Activated T-helper 1 cell treated with anti-CD3 and anti-CD28 coated beads, Interleukin-12 subunit alpha, Interleukin-12 subunit beta, Interleukin-2, Interleukin-4 antibody, amounts not matched to agents 30 ng/mL and 10 ng/mL and 1 ng/mL, durations not matched to agents 14 hours and 24 hours and 36 hours (primary cell): ENCODE results near the gene RPL26. TPM values are rescaled to one million over a fixed set of nuclear protein-coding genes. Genes with fewer than 3 reads are reported as not detected.
A peak's percentile ranks its signal among the peaks of the same experiment; 100 is the strongest.
"Not testable (repeated sequence)": the region's sequence is repeated elsewhere in the genome, so short reads cannot be mapped to it uniquely, and the experiment has no call there.

Experiments
- DNase-seq: peaks from one replicate; pipeline ENCODE4 v3.0.0; 2021; ENCODE audit warnings: low spot score
- H3K27ac Mint-ChIP-seq: one replicate; pipeline ENCODE4 v1.8.0; 2021; ENCODE audit warnings: mild to moderate bottlenecking, mixed read lengths
- H3K27me3 Mint-ChIP-seq: one replicate; pipeline ENCODE4 v1.8.0; 2022; ENCODE audit warnings: mild to moderate bottlenecking, moderate library complexity, mixed read lengths; ENCODE audit not compliant: insufficient read depth
- H3K36me3 Mint-ChIP-seq: one replicate; pipeline ENCODE4 v1.8.0; 2021; ENCODE audit warnings: low read depth, mixed read lengths
- H3K4me1 Mint-ChIP-seq: one replicate; pipeline ENCODE4 v1.8.0; 2021; ENCODE audit warnings: low read depth, mixed read lengths
- H3K4me3 Mint-ChIP-seq: one replicate; pipeline ENCODE4 v1.8.0; 2021; ENCODE audit warnings: mild to moderate bottlenecking, moderate library complexity, mixed read lengths
- H3K9me3 Mint-ChIP-seq: one replicate; pipeline ENCODE4 v1.8.0; 2021; ENCODE audit warnings: mixed read lengths
- intact Hi-C: fragments of 100-400 bp; cut with micrococcal nuclease; formaldehyde crosslinking; loops from one replicate; pipeline ENCODE4 v1.15.1; 2024
- total RNA-seq: library from RNA; stranded (reverse); gene quantifications from 2 replicates; pipeline ENCODE4 v1.2.3, GENCODE V29; 2022

Gene RPL26
- total RNA-seq, 1 donor from 2014 or later = 2,163 TPM

DNA sequence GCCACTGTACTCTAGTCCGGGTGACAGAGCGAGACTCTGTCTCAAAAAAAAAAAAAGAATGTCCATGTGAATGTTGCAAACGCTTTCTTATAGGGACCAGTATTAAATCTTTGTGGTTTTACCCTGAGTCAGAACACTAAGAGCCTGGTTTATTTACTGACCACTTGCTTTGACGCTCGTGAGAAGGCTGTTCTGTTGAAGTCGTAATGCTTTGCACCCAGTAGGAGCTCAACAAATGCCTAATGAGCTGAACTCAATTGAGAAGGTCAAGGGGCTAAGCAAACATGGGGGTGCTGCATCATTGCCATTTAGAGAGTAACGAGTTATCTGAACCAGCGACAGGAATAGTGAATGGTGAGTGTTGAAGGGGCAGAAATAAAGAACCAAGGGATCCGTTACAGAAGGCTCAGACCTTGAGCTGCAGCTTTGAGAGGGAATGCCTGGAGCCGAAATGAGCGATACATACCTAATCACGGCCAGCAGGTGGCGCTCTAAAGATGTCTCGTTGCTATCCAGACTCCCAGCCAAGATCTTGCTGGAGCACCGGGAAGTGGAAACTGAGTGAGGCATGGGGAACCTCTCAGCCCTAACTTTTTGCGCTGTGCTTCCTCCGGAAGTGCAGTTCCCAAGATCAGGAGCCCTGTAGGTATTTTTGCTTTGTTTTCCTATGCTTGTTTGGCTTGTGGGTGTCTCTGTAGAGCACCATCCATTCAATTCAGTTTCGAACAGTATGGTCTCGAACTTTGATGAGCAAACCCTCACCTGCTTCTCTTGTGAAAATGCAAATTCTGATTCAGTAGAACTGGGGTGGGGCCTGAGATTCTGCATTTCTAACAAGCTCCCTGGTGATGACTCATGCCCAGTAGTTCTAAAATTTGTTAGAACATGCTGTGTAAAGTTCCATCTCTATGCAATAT lies 27.2 kb upstream of the RPL26 start:
- peak; percentile 63 for DNase-seq
- H3K27ac Mint-ChIP-seq = no peak overlapping the region
- intact Hi-C loops = loop anchor here (1.0 kb wide), 3 partner anchors 335 to 588 kb away; no protein-coding TSS in a partner anchor

DNA sequence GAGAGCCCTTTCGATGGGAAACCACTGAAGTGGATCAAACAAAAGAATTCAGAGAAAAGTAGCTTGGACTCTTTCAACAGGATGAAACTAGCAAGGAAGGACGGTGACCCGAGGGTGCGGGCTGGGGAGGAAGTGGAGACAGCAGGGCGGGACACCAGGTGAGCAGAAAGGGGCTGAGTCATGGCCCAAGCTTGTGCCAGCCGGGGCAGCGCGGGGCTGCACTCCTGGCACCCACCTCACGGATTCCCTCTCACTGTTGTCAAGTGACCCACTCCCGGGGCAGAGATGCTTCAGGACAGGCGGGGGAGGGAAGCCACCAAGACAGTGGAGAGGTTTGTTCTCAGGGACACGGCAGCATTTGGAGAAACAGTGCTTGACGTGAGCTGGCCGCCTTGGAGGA lies 25.4 kb upstream of the RPL26 start:
- intact Hi-C loops = no loop called here

More for the DNA sequence above, 27.2 kb upstream of the RPL26 start:
- Mint-ChIP-seq H3K4me1 (peaks cover 22% of the 10 kb centered on the region), H3K36me3 (no peaks in the 10 kb centered on the region), H3K4me3 (no peak overlapping the region), H3K9me3 (no peaks in the 10 kb centered on the region), H3K27me3 (peaks cover 26% of the 10 kb centered on the region)

DNA sequence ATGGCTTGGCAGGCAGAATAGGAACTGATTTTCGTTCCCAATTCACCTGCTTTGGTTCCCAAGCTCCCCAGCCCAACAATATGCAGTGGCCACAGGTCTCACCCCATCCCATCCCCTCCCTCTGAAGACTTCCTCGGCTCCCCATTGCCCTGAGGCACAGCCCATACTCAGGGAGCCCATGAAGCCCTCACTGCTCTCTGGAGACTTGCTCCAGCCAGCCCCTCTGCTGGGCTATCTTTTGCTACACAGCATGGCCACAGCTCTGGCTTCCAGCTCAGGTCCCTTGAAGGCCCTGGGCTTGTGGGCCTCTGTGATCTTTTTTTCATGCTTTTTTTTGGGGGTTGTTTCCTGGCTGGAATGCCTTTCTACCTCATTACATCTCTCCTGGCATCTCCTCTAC lies 23.2 kb upstream of the RPL26 start:
- intact Hi-C loops = no loop called here
- no peaks in the 10 kb centered on the region for H3K36me3 Mint-ChIP-seq
- DNase-seq = no peak
- H3K27ac Mint-ChIP-seq = no peak overlapping the region
- peaks cover 11% of the 10 kb centered on the region for H3K4me1 Mint-ChIP-seq
- no peak overlapping the region for H3K4me3 Mint-ChIP-seq
- peaks cover 10% of the 10 kb centered on the region for H3K27me3 Mint-ChIP-seq
- no peaks in the 10 kb centered on the region for H3K9me3 Mint-ChIP-seq

More for the DNA sequence above, 25.4 kb upstream of the RPL26 start:
- Mint-ChIP-seq H3K4me3 (no peak overlapping the region), H3K27ac (no peak overlapping the region), H3K4me1 (peaks cover 18% of the 10 kb centered on the region), H3K36me3 (no peaks in the 10 kb centered on the region), H3K9me3 (no peaks in the 10 kb centered on the region), H3K27me3 (peaks cover 24% of the 10 kb centered on the region)
- DNase-seq = no peak

DNA sequence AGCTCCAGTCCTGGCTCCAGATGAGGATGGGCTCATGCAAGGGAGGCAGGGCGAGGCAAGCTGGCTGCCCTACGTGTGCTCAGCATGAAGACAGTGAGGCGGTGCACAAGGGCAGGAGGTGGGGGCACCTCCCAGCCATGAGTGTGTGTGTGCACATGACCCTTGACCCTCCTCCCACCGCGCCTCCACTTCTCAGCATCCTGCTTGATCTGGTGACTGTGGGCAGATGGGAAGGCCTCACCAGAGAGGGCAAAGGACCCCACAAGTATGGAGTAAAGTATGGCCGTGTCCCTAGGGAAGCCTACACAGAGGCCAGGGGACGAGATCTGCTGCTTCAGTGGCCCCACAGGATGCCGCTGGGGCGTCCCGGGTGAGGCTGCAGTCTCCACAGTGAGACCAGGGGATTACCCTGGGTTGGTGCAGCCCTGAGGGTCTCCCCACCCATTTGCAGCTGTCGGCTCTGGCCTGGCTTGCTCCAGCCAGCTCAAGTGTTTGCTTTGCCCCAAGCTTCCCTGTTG lies 22.6 kb upstream of the RPL26 start:
- Mint-ChIP-seq H3K4me3 (no peak overlapping the region), H3K9me3 (no peaks in the 10 kb centered on the region), H3K27ac (no peak overlapping the region), H3K36me3 (no peaks in the 10 kb centered on the region), H3K27me3 (peaks cover 13% of the 10 kb centered on the region), H3K4me1 (peaks cover 7% of the 10 kb centered on the region)
- intact Hi-C loops = no loop called here
- DNase-seq = no peak

DNA sequence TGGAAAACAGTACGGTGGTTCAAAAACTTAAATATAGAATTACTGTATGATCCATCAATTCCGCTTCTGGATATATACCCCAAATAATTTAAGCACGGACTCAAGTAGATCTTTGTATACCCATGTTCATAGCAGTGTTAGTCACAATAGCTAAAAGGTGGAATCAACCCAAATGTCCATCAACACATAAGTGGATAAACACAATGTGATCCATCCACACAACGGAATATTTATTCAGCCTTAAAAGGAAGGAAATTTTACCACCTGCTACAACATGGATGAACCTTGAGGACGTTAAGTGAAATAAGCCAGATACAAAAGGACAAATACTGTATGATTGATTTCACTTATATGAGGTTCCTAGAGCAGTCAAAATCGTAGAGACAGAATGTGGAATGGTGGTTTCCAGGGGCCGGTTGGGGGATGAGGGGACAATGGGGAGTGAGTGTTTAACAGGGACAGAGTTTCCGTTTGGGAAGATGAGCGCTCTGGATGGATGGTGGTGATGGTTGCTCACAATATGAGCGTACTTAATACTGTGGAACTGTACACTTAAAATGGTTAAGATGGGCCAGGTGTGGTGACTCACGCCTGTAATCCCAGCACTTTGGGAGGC lies 20.0 kb upstream of the RPL26 start:
- H3K4me1 Mint-ChIP-seq = no peaks in the 10 kb centered on the region
- DNase-seq = no peak
- H3K27ac Mint-ChIP-seq = no peak overlapping the region
- no peaks in the 10 kb centered on the region for H3K36me3 Mint-ChIP-seq
- H3K27me3 Mint-ChIP-seq = peaks cover 11% of the 10 kb centered on the region
- intact Hi-C loops = no loop called here
- H3K4me3 Mint-ChIP-seq = no peak overlapping the region
- H3K9me3 Mint-ChIP-seq = no peaks in the 10 kb centered on the region

DNA sequence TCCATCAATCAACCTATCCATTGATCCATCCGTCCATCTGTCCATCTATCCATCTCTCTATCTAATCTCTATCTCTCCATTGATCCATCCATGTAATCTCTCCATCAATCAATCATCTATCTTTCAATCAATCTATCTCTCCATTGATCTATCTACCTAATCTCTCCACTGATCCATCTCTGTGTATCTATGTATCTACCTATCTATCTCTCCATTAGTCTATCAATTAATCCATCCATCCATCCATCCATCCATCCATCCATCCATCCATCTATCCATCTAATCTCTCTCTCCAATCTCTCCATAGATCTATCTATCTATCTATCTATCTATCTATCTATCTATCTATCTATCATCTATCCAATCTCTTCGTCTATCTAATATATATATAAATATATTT lies 18.1 kb upstream of the RPL26 start:
- intact Hi-C loops = no loop called here
- peaks cover 18% of the 10 kb centered on the region for H3K27me3 Mint-ChIP-seq
- no peak overlapping the region for H3K4me3 Mint-ChIP-seq
- no peak for DNase-seq
- H3K36me3 Mint-ChIP-seq = no peaks in the 10 kb centered on the region
- no peaks in the 10 kb centered on the region for H3K9me3 Mint-ChIP-seq
- H3K27ac Mint-ChIP-seq = no peak overlapping the region
- no peaks in the 10 kb centered on the region for H3K4me1 Mint-ChIP-seq

DNA sequence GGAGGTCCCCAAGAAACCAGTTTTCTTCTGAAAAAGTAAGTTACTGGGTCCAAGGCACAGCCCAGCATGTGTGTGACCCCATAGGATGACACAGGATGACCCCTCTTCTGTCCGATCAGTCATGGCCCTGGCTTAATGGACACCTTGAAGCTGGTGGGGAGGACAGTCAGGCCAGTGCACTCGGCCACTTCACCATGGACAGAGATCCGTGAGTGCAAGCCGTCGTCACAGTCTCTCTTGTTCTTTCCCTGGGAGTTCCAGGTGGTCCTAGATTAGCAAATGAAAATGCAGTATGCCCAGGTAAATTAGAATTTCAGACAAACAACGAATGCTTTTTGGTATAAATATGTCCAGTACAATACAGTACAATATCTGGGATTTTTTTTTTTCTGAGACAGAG lies 16.0 kb upstream of the RPL26 start:
- H3K27ac Mint-ChIP-seq = no peak overlapping the region
- H3K9me3 Mint-ChIP-seq = no peaks in the 10 kb centered on the region
- H3K27me3 Mint-ChIP-seq = peaks cover 21% of the 10 kb centered on the region
- no peaks in the 10 kb centered on the region for H3K36me3 Mint-ChIP-seq
- no peak overlapping the region for H3K4me3 Mint-ChIP-seq
- peaks cover 1% of the 10 kb centered on the region for H3K4me1 Mint-ChIP-seq
- no peak for DNase-seq
- intact Hi-C loops = no loop called here

DNA sequence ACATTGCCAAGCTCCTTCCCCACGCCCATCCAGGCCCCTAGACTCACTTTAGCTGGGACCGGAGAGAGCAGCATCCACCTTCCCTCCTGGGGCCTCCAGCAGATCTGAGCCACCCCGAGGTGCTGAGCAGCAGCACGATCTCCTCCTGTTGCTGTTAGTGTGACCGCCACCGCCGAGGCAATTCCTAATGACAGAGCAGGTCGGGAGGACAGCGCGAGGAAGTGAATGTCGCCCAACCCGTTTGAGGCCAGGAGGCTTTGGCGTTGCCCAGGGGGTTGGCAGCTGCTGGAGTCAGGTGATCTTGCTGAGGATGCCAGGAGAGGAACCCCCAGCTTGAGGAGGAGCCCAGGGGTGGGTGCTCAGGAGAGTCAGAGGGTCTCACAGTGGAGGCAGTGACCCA lies 14.6 kb upstream of the RPL26 start, which contains the start of gene RNF222:
TSS of gene RNF222 (minus strand) at position 192 of the 400 bp plus-strand sequence. CDS start 4,366 bp downstream, outside the sequence.
- Mint-ChIP-seq H3K9me3 (no peaks in the 10 kb centered on the region), H3K27ac (no peak within 1 kb of the TSS), H3K36me3 (no peaks in the 10 kb centered on the region), H3K27me3 (peaks cover 22% of the 10 kb centered on the region), H3K4me3 (no peak within 1 kb of the TSS), H3K4me1 (peaks cover 10% of the 10 kb centered on the region)
- no peak for DNase-seq
- intact Hi-C loops = no loop called here

DNA sequence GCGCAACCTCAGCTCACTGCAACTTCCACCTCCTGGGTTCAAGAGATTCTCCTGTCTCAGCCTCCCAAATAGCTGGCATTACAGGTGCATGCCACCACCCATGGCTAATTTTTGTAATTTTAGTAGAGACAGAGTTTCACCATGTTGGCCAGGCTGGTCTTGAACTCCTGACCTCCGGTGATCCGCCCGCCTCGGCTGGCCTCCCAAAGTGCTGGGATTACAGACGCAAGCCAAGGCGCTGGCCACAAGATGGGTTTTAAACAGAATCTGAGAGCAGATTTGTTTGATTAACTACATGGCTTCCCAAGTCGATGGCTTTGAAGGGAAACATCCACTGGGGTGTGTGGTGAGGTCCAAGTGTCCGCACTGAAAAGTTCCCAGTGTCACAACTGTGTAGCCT lies 11.5 kb upstream of the RPL26 start:
- H3K27ac Mint-ChIP-seq, H3K9me3 Mint-ChIP-seq, H3K36me3 Mint-ChIP-seq, H3K4me1 Mint-ChIP-seq, DNase-seq, intact Hi-C loops, H3K4me3 Mint-ChIP-seq: not testable (repeated sequence)
- H3K27me3 Mint-ChIP-seq = peaks cover 17% of the 10 kb centered on the region

DNA sequence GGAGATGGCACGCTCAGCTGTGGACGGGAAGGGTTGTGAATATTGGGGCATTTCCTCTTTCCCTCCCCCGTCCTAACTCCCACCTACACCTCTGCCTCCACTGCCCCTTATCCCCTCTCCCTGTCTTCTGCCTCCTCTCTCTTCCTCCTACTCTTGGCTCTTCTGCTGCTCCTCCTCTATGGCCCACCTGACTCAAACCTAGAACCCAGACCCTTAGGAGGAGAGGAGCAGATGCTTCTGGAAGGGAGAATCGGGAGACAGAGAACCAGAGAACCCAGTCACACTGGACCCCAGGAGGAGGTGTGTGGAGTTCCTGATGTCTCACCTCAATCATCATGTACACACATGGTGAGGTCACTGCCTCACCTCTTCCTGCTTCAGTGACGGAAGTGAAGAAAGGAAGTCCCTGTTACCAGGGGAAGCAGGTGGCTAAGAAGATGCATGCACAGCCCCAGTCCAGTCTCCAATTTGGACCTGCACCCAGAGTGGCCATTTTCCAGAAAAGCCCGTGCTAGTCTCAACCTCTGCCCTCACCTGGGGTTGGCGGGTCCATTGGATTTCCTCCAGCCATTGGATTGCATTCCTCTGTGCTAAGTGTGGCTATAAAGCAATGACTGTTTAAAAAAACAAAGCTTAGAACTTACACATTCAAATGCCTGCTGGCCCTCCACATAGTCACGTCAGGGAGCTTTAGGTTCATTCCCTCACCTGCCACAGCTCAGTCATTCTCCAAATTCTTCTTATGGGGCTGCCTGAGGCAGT lies 10.7 kb upstream of the RPL26 start:
- Mint-ChIP-seq H3K27ac (peak overlapping the region; percentile 44), H3K9me3 (no peaks in the 10 kb centered on the region)

DNA sequence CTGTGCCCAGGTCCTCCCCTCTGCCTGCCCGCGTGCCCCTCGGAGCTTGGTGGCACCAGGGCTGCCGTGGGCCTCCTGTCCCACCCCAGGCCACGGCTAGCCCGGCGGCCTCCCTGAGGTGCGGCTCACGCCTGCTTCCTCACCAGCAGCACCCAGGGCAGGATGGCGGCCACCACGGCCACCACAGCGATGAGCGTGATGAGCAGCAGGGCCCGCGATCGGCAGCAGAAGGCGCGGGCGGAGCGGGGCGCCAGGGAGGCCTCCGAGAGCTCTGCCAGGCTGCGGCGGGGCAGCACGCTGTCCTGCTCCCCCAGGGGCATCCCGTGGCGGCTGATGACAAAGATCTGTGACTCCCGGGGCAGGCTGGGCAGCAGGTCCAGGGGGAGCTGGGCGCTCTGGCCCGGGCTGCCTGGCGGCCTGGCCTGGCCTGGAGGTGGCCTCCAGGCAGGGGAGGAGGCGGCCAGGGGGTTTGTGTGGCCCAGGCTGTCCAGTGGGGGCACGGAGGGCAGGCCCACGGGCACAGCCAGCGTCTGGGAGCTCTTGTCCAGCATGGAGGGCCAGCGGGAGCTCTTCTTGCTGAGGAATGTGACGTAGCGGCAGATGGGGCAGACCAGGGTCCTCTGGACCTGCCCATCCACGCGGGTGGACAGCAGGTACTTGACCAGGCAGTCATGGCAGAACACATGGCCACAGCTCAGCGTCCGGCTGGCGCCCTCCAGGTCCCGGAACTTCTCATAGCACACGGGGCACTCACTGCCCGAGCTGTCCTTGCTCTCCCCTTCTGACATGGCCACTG lies 9.9 kb upstream of the RPL26 start:
- H3K4me1 Mint-ChIP-seq = peaks cover 10% of the 10 kb centered on the region
- no peak overlapping the region for H3K27ac Mint-ChIP-seq
- intact Hi-C loops = no loop called here
- no peak for DNase-seq
- no peaks in the 10 kb centered on the region for H3K36me3 Mint-ChIP-seq
- H3K4me3 Mint-ChIP-seq = no peak overlapping the region
- H3K27me3 Mint-ChIP-seq = peaks cover 14% of the 10 kb centered on the region
- no peaks in the 10 kb centered on the region for H3K9me3 Mint-ChIP-seq

More for the DNA sequence above, 10.7 kb upstream of the RPL26 start:
- Mint-ChIP-seq H3K36me3 (no peaks in the 10 kb centered on the region), H3K27me3 (peaks cover 17% of the 10 kb centered on the region), H3K4me3 (no peak overlapping the region), H3K4me1 (peaks cover 10% of the 10 kb centered on the region)
- no peak for DNase-seq
- intact Hi-C loops = no loop called here

DNA sequence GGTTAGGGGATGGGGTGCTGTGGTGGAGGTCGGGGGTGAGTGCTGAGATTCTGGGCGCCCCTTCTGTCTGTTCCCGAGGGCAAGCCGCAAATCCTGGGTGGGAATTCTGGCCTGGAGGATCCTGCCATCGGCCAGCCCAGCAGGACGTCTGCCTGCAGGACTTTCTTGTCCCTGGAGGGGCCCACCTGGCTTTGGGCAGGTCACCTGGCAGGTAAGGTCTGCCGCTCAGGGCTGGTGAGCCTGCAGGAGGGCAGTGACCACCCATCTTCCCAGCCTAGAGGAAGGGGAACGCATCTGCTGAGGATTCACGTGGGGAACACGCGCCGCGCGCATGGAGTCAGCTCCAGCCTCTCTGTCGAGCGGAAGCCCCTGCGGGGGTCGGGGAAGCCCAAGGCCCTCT lies 9.3 kb upstream of the RPL26 start:
- peaks cover 10% of the 10 kb centered on the region for H3K4me1 Mint-ChIP-seq
- peaks cover 10% of the 10 kb centered on the region for H3K27me3 Mint-ChIP-seq
- intact Hi-C loops = no loop called here

More for the DNA sequence above, 9.3 kb upstream of the RPL26 start:
- Mint-ChIP-seq H3K36me3 (no peaks in the 10 kb centered on the region), H3K27ac (no peak overlapping the region), H3K4me3 (no peak overlapping the region), H3K9me3 (no peaks in the 10 kb centered on the region)
- DNase-seq = no peak
